ENCODE measurements around the gene PCBP3.
A peak's percentile ranks its signal among the peaks of the same experiment; 100 is the strongest.
"Not testable (repeated sequence)": the region's sequence is repeated elsewhere in the genome, so short reads cannot be mapped to it uniquely, and the experiment has no call there.

The PCBP3 gene

GRCh38 chr21:45973475-45974072, 330.0 kb downstream of the PCBP3 start:
- DNase-seq (ENCODE audit: low read depth in 3 of 3, low spot score in 1 of 3), result peak; percentile 54 to 74 (median 57)

GRCh38 chr21:45974073-45975019, 330.8 kb downstream of the PCBP3 start:
- DNase-seq (ENCODE audit: low read depth in 3 of 3, low spot score in 1 of 3), result no peak

- DNase-seq (ENCODE audit: low read depth in 3 of 3, low spot score in 1 of 3), result no peak
Observed at GRCh38 chr21:45975020-45975666, 331.6 kb downstream of the PCBP3 start.

GRCh38 chr21:45975667-45976409, 332.3 kb downstream of the PCBP3 start:
- not testable (repeated sequence) for DNase-seq (ENCODE audit: low read depth in 3 of 3, low spot score in 1 of 3)

- DNase-seq (ENCODE audit: low read depth in 3 of 3, low spot score in 1 of 3), result no peak
Observed at GRCh38 chr21:45976701-45977311, 333.3 kb downstream of the PCBP3 start.

- DNase-seq (ENCODE audit: low read depth in 3 of 3, low spot score in 1 of 3), result no peak
Observed at GRCh38 chr21:45977396-45977795, 333.9 kb downstream of the PCBP3 start.

- DNase-seq (ENCODE audit: low read depth in 3 of 3, low spot score in 1 of 3), result no peak
Observed at GRCh38 chr21:45979141-45979631, 335.7 kb downstream of the PCBP3 start.

GRCh38 chr21:45979651-45980050, 336.1 kb downstream of the PCBP3 start:
- no peak for DNase-seq (ENCODE audit: low read depth in 3 of 3, low spot score in 1 of 3)

- no peak for DNase-seq (ENCODE audit: low read depth in 3 of 3, low spot score in 1 of 3)
Observed at GRCh38 chr21:45980271-45980670, 336.7 kb downstream of the PCBP3 start.

- no peak for DNase-seq (ENCODE audit: low read depth in 3 of 3, low spot score in 1 of 3)
Observed at GRCh38 chr21:45980697-45981096, 337.2 kb downstream of the PCBP3 start.

- no peak for DNase-seq (ENCODE audit: low read depth in 3 of 3, low spot score in 1 of 3)
Observed at GRCh38 chr21:45981151-45982091, 337.9 kb downstream of the PCBP3 start, which contains the start of gene COL6A1. COL6A1 (plus strand) TSS chr21:45981770; CDS start chr21:45981851, 81 bp downstream.

GRCh38 chr21:45982092-45982757, 338.7 kb downstream of the PCBP3 start:
- DNase-seq (ENCODE audit: low read depth in 3 of 3, low spot score in 1 of 3), result no peak

- no peak for DNase-seq (ENCODE audit: low read depth in 3 of 3, low spot score in 1 of 3)
Observed at GRCh38 chr21:45982758-45983648, 339.5 kb downstream of the PCBP3 start.

- DNase-seq (ENCODE audit: low read depth in 3 of 3, low spot score in 1 of 3), result no peak
Observed at GRCh38 chr21:45983649-45983965, 340.1 kb downstream of the PCBP3 start.

- no peak for DNase-seq (ENCODE audit: low read depth in 3 of 3, low spot score in 1 of 3)
Observed at GRCh38 chr21:45983981-45984551, 340.5 kb downstream of the PCBP3 start.

GRCh38 chr21:45984584-45985095, 341.1 kb downstream of the PCBP3 start:
- no peak for DNase-seq (ENCODE audit: low read depth in 3 of 3, low spot score in 1 of 3)

Measured in stimulated activated CD4-positive, alpha-beta T cell treated with anti-CD3 and anti-CD28 coated beads, TNF-alpha, amount 100 ng/mL, for 1 hour (primary cell).